Measurements from ENCODE around the gene ZNF217. TPM values are rescaled to one million over a fixed set of nuclear protein-coding genes. Genes with fewer than 3 reads are reported as not detected.

ZNF217 gene
- total RNA-seq, 1 donor from 2014 or later = 5.4 TPM

GRCh38 chr20:53574259-53574789 is 19.3 kb downstream of the ZNF217 start:
- no peak for DNase-seq

GRCh38 chr20:53571555-53572286 is 21.9 kb downstream of the ZNF217 start:
- Histone ChIP-seq H3K9me3 (replicated peaks) (no peaks in the 10 kb centered on the region), H3K27ac (replicated peaks) (no peak overlapping the region), H3K4me1 (peaks cover 15% of the 10 kb centered on the region), H3K4me3 (no peak overlapping the region), H3K36me3 (peaks cover 97% of the 10 kb centered on the region), H3K27me3 (ENCODE audit: low read depth) (no peaks in the 10 kb centered on the region)
- intact Hi-C loops (cut with micrococcal nuclease) = loop anchor here (10.0 kb wide), 1 partner anchor 493 kb away; no protein-coding TSS in a partner anchor
- TF ChIP-seq CTCF (IDR thresholded peaks at IDR 0.05; ENCODE audit: borderline replicate concordance) = no peak
- DNase-seq = no peak

More at GRCh38 chr20:53574259-53574789, 19.3 kb downstream of the ZNF217 start:
- Histone ChIP-seq H3K36me3 (peaks cover 86% of the 10 kb centered on the region), H3K27ac (replicated peaks) (no peak overlapping the region), H3K27me3 (ENCODE audit: low read depth) (no peaks in the 10 kb centered on the region), H3K4me3 (no peak overlapping the region), H3K4me1 (peaks cover 31% of the 10 kb centered on the region), H3K9me3 (replicated peaks) (no peaks in the 10 kb centered on the region)
- TF ChIP-seq CTCF (IDR thresholded peaks at IDR 0.05; ENCODE audit: borderline replicate concordance) = no peak
- intact Hi-C loops (cut with micrococcal nuclease) = loop anchor here (10.0 kb wide), 1 partner anchor 490 kb away; no protein-coding TSS in a partner anchor

GRCh38 chr20:53570446-53571276 is 23.0 kb downstream of the ZNF217 start:
- H3K27ac ChIP-seq (replicated peaks) = no peak overlapping the region
- peaks cover 15% of the 10 kb centered on the region for H3K4me1 ChIP-seq
- intact Hi-C loops (cut with micrococcal nuclease) = loop anchor here (10.0 kb wide), 1 partner anchor 494 kb away; no protein-coding TSS in a partner anchor
- peaks cover 97% of the 10 kb centered on the region for H3K36me3 ChIP-seq
- DNase-seq = no peak
- H3K27me3 ChIP-seq (ENCODE audit: low read depth) = no peaks in the 10 kb centered on the region
- no peak overlapping the region for H3K4me3 ChIP-seq
- no peaks in the 10 kb centered on the region for H3K9me3 ChIP-seq (replicated peaks)
- TF ChIP-seq CTCF (IDR thresholded peaks at IDR 0.05; ENCODE audit: borderline replicate concordance) = no peak

- no peak for TF ChIP-seq CTCF (IDR thresholded peaks at IDR 0.05; ENCODE audit: borderline replicate concordance)
- no peak for DNase-seq
- H3K27ac ChIP-seq (replicated peaks) = no peak overlapping the region
- intact Hi-C loops (cut with micrococcal nuclease) = loop anchor here (10.0 kb wide), 1 partner anchor 495 kb away; no protein-coding TSS in a partner anchor
- H3K9me3 ChIP-seq (replicated peaks) = no peaks in the 10 kb centered on the region
- H3K4me3 ChIP-seq = no peak overlapping the region
- H3K4me1 ChIP-seq = peaks cover 15% of the 10 kb centered on the region
- peaks cover 97% of the 10 kb centered on the region for H3K36me3 ChIP-seq
- H3K27me3 ChIP-seq (ENCODE audit: low read depth) = no peaks in the 10 kb centered on the region
Observed at GRCh38 chr20:53569606-53570307, 23.9 kb downstream of the ZNF217 start.

GRCh38 chr20:53569005-53569404 is 24.6 kb downstream of the ZNF217 start:
- Histone ChIP-seq H3K36me3 (peaks cover 93% of the 10 kb centered on the region), H3K27me3 (ENCODE audit: low read depth) (no peaks in the 10 kb centered on the region), H3K27ac (replicated peaks) (no peak overlapping the region), H3K4me1 (peaks cover 15% of the 10 kb centered on the region), H3K9me3 (replicated peaks) (no peaks in the 10 kb centered on the region), H3K4me3 (no peak overlapping the region)
- no peak for DNase-seq
- intact Hi-C loops (cut with micrococcal nuclease) = no loop called here
- TF ChIP-seq CTCF (IDR thresholded peaks at IDR 0.05; ENCODE audit: borderline replicate concordance) = no peak

Data from left ventricle myocardium inferior (tissue), 1 donor.